HG02571 (cell line): ENCODE measurements around the gene IQCH.
A peak's percentile ranks its signal among the peaks of the same experiment; 100 is the strongest.

Source experiments
- ATAC-seq: cut with Tn5 transposase; IDR thresholded peaks from one replicate; pipeline ENCODE4 v1.9.1; 2021; ENCODE audit warnings: mild to moderate bottlenecking, moderate library complexity; ENCODE audit not compliant: unreplicated experiment

The IQCH gene

DNA sequence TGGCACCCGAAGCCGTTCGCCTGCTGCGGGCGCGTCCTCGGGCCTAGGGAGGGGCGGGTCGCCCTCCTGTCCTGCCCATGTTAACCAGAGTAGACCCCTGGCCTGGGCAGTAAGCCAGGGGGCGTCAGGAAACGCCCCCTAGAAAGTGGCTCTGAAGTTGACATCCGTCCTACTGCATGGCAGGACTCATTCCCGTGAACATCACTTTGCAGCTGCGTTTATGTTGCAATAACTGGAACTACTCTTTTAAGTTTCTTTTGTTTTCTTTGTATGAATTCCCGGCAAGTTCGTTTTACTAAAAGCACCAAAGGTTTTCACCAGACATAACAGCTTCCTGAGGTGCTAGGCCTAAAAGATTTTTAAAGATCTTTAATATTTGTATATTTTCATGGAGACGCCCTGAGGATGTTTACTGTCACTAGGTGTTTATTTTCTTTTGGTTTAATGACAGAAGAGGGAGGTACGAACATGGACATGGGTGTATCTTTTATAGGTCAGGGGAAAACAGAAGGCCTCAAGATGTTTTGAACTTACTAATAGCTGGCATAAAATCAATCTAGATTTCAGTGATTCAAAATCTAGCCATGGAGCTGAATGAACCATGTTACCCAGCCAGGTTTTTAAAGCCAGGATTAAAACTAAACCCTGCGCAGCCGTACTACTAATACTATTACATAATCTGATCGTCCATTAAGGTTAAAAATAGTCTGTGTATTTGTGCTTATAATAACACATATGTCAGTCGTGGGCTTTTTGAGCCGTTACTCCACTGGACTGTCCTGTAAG lies 267.4 kb downstream of the IQCH start:
- ATAC-seq = no peak

DNA sequence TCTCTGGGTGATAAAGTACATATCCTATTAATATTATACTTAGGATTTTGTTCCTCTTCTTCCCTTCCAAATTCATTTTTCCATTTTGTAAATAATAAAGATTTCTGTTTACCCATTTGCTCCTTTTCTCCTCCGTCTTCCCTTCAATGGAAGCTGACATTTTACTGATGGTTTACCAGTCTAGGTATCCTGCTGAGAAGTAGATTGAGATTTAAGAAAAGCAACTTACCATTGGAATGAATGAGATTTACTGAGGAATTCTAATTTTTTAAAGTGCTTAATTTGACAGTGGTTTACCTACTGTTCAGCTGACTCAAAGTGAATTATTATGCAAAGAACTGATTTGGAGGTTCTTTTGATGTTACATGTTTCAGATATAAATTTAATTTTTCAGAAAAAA lies 268.7 kb downstream of the IQCH start:
- no peak for ATAC-seq

DNA sequence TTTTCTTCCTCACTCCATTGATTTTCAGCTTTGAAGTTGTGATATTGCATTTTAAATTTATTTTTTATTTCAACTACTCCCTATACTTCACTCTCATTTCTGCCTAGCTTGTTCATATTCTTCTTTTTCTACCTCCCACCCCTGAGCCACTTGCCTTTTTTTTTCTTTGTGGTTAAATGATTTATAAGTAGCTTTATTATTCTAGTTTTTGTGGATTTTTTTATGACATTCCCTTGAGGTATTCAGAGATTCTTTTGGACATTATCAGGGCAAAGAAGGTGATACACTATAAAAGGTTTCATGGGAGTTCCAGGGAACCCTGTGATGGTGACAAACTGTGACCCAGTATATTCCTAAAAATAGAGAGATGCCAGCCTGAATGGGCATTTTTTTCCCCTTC lies 269.6 kb downstream of the IQCH start:
- no peak for ATAC-seq

DNA sequence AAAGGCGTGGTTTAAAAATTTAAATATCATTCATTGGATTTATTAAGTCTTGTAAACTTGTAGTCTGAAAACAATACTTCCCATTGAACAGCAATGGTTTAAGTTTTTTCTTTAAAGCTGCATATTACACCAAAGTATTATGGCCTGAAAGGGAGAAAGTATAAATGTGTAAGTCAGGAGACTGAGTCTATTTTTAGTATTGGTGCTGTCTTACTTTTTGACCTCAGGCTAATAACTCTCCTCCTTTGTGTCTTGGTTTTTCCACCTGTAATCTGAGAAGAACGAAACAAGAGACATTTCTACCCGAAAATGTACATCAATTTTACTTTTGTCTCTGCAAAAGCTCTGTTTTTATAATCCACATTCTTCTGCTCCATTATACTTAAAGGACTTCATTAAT lies 273.9 kb downstream of the IQCH start:
- no peak for ATAC-seq

DNA sequence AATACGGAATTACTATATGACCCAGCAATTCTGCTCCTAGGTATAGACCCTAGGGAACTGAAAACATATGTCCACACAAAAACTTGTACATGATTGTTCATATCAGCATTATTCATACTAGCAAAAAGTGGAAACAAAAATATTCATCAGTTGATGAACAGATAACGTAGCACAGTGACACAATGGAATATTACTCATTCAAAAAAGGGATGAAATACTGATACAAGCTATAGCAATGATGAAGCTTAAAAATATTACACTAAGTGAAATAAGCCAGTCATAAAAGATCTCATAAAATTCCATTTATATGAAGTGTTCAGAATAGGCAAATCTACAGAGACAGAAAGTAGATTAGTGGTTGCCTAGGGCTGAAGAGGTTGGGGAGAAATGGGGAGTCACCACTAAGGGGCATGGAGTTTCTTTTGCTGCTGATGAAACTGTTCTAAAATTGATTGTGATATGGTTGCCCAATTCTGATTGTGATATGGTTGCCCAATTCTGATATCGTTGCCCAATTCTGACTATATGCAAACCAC lies 276.9 kb downstream of the IQCH start:
- ATAC-seq = no peak

DNA sequence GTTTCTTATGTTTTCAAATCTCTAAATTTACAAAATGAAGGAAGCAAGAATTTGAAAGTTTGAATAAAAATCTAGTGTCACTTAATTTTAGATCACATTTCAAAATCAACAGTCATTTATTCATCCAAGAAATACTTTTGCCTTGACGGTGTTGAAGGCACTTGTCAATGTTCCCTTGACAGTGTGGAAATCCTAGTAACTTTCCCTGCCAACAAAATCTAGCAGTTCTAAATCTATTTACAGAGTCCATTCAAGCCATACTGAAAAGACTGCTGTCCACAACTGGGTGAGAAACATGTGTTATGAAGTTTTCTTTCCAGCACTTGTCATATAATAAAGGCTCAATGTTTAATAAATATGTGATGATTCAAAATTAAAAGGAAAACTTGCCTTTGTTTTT lies 279.3 kb downstream of the IQCH start:
- ATAC-seq = no peak

DNA sequence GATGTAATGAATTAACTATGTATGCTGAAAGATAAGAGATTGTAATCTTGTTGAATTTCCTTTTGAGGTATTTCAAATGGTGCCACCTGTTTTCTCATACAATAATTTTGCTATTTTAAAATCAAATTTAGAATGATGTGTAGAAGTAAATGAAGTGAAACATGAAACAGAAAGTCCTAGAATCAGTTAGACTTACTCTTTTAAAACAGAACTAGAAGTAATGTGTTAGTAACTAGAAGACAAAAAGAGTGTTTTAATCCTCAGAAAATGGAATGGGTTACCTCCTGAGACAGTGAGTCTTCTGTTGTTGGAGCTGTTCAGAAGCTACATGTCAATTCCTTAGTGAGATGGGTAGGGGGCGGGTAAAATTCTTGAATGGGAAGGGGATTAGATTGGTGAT lies 279.8 kb downstream of the IQCH start:
- ATAC-seq = no peak

DNA sequence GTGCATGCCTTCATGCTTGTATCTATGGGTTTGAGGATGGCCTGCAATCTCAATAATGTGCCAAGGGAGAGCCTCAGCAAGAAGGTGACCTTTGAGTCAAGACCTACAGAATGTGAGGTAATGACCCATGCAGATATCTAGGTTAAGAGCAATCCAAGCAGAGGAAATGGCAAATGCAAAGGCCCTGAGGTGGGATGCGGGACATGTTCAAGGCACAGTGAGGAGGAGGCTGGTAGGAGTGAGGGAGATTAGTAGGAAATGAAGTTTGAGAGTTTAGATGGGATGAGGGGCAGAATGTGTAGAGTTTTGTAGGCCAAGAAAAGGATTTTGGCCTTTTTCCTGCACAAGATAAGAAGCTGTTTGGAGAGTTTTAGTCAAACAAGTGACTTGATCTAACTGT lies 283.2 kb downstream of the IQCH start:
- ATAC-seq = no peak

DNA sequence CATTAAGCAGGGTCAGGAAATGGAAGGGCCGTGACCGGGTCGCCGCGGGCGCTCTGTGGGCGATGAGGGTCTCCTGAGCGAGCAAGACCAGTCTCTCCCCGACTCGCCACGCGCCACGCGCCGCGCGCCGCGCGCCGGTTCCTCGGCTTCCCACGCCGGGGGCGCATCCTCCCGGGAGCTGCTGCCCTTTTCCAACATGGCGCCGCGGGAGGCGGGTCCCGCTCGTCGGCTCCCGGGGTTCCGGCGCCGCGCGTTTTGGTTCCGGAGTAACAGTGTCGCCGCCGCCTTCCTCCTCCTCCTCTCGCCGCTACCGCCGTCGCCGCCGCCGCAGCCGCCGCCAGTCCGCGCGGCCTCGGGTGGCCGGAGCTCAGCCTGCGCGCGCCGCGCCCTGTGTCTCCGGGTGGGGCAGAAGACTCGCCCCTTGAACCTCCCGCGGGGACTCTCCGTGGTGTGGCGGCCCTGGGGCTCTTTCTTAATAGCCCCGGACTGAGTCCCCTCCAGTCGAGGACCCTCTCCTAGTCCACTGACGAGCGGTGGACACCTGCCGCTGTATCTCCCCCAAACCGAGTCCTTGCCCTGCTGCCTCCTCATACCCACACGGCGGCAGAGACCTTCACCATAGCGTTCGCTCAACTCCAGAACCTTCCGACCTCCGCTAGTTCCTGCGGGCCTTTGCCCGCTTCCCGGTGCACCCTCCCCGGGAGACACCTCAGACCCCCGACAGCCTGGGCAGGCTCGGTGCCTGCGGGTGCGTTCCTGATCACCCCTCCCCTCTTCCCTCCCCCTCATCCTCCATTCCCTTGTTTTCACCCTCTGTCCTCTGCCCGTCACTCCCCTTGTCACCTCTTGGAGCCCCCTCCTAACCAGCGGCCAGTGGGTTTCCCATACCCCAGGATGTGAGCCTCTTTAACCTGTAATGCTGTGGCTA lies 288.1 kb downstream of the IQCH start, which contains the start of gene MAP2K5:
TSS of gene MAP2K5 (plus strand) at position 284 of the 928 bp plus-strand sequence. CDS start at position 917, 633 bp downstream.
- peak; percentile 59 for ATAC-seq

DNA sequence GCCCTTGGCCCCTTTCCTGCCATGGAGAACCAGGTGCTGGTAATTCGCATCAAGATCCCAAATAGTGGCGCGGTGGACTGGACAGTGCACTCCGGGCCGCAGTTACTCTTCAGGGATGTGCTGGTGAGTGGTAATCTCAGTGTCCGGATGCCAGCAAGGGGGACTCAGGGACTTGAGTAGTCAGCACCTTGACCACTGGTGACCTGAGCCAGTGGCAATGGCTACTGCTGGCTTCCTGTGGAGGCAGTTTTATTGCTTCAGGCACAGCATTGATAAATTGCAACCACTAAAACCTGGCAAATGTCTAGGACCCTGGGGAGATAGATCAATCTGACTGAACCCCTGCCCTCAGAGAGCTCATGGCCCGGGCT lies 288.7 kb downstream of the IQCH start:
- no peak for ATAC-seq

DNA sequence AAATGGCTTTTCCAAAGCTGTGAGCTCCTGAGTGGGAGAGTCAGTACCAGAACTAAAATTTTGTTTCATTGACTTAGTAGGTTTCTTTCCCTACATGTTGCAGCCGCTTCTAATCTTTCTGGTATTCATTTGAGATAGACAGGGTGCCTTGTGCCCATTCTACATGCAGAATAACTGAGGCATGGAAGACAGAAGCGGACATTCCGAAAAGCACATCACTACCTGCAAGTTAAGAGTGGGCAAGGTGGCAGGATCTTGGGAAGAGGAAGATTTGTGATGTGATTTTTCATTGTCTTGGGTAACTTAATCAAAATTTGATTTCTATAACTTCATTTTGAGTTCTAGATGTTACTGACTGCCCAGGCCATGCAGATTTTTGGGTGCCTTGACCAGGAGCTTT lies 289.9 kb downstream of the IQCH start:
- no peak for ATAC-seq

DNA sequence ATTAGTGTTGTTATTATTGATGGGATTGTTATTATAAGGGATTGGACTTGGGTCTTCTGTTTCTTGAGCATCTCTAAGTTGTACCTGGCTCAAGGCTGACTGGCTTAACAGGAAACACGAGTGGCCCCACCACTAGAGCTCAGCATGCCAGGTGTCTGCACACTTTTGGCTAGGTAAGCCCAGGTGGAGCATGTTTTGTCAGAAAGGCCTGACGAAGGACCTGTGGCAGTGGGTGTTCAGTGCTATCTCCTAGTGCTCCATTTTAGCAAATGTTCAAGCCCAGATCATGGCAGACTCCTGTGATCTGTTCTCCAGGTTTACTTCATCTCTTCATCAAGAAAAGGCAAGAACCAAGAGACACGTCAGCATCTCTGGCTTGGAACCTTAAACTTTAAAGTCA lies 291.3 kb downstream of the IQCH start:
- no peak for ATAC-seq

DNA sequence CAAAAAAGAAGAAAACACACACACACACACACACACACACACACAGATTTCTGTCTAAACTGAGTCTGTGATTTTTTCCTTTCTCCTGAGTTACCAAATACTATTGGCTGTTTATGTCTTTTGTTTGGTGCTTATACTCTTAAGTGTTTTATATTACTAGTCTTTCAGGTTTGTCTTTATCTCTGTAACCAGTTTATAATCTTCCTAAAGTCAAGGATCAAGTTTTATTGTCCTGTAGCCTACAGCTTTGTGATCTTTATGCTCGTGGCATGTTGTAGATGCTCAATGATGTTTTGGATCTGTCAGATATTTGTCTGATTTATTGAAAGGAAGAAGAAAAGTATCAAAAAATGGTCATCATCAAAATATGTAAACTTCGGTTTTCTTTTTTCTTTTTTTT lies 292.5 kb downstream of the IQCH start:
- no peak for ATAC-seq

DNA sequence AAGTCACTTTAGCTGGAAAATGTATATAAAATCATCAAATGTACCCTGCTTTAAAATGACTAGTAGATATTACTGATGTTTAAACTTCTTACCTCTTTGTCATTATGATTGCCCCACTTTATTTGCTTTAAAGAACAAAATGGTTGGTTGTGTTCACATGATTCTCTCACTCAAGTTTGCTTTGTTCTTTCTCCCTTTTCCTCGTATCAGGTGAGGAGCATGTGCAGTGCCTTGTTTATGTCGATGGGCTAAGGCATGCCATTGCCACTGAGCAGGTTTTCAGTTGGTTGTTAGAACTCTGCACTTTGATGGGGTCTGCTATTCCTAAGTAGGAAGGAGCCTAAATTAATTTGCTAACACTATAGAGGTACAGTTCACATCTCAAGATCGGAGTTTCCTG lies 293.2 kb downstream of the IQCH start:
- no peak for ATAC-seq

DNA sequence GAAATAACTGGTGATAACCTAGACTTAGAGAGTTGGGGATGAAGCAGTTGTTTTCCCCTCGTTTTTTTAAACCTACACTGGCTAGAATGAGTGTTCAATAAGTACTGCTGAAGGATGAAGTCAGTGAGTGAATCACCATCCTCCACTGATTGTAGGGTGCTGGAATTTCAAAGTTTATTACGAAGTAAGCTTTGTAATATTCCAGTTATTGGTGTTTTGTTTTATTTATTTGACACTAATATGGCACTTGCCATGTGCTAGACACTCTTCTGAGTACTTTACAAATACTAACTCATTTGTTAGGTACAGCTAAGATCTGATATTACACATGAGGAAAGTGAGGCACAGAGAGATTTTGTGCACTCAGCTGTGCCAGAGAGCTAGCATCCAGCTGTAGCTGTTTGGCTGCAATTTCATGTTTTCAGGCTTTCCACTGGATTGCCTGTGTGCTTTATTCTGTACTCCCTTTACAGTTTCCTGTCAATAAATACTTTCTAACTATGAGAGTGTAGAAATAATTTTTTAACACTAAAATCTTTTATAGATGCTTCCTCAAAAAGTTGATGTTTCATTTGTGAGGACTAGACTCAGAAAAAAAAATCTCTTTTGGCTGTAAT lies 293.8 kb downstream of the IQCH start:
- ATAC-seq = no peak

DNA sequence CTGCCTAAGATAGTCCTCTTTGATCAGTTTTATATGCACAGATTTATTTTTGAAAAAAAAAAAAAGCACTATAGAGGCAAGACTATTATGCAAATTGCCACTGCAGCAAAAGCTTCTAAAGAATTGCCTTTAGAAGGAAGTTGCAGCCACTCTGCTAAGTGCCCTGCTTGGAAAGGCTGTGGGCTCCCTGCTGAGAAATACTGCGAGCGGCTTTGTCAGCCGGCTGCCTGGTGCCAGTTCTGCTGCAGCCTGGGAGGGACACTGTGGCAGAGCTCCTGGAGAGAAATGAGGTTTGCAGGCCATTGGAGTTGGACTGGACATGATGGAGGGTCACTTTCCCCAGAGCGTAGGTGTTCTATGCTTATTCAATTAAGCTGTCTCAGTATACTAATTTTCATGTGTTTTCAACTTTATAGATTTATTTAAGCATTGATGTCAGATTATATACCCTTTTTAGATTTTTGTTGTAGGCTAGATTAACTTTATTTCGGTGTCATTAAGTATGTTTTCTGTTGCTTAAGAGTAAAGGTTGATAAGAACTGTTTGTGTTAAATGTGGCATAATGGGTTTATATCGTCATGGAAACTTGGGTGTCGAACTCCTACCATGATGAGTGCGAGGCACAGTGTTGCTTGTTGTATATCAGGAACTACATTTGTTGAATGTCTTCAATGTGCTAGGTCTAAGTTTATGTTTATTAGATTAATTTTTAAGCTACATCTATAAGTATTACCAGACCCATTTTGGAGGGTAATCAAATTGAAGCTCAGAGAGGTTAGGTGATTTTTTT lies 294.5 kb downstream of the IQCH start:
- no peak for ATAC-seq

DNA sequence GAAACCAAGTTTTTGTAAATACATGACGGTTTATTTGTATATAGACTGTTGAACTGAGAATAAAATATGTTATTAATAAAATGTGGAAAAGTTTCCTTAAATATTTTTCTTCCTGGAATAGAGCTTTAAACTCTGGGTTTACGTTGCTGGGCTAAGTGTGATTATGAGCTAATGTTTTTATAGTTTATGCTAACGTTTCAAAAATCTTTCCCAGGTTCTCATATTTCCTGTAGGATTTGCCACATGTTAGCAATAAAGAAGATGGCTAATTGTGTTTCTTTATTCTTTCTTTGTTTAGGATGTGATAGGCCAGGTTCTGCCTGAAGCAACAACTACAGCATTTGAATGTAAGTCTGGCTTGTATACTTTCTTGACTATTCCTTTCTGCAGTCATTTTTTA lies 295.1 kb downstream of the IQCH start:
- ATAC-seq = no peak

DNA sequence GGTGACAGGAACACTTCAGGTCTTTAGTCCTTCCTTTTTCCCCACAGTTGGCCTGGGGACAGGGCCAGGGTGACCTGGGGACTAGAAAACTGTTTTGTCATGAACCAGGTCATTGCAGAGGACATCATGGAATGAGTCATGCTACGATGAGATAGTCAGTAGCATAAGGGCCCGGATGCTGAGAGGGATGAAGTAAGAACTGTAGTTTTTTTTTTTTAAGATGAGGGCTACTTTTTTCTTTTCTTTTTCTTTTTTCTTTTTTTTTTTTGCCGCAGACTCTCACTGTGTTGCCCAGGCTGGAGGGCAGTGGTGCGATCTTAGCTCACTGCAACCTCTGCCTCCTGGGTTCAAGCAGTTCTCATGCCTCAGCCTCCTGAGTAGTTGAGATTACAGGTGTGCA lies 295.9 kb downstream of the IQCH start:
- no peak for ATAC-seq

DNA sequence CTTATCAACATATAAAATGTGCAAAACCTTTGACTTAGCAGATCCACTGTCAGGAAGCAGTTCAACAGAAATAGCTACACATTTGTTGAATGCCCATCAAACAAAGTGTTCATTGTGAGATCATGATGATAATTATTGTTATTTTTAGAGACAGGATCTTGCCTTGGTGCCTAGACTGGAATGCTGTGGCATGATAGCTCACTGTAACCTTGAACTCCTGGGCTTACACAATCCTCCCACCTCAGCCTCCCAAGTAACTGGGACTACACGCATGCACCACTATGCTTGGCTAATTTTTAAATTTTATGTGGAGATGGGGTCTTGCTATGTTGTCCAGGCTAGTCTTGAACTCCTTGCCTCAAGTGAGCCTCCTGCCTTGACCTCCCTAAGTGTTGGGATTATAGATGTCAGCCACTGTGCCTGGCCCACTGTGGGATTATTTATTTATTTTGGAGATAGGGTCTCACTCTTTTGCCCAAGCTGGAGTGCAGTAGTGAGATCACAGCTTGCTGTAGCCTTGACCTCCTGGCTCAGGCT lies 296.7 kb downstream of the IQCH start:
- ATAC-seq = no peak
